Prostate gland (tissue), 2 donors: ENCODE results near the gene TMX2.

Experiments
- CTCF ChIP-seq, 4 experiments: fragments of 200-600 bp in 2 of 4; fragments of 450-650 bp in 2 of 4; sonication (generic) in 2 of 4; IDR thresholded peaks; 1 replicate in 3 of 4; 2 replicates in 1 of 4; pipeline ENCODE4 v1.5.1; 2016 to 2019; ENCODE audit warnings: antibody characterized with exemption in 4 of 4, mild to moderate bottlenecking in 2 of 4, moderate library complexity in 2 of 4
- POLR2A ChIP-seq: fragments of 450-650 bp; IDR thresholded peaks from one replicate; pipeline ENCODE4 v1.6.1; 2016; ENCODE audit warnings: antibody characterized with exemption, mild to moderate bottlenecking
- POLR2AphosphoS5 ChIP-seq: sonication (generic); formaldehyde crosslinking; IDR thresholded peaks from one replicate; pipeline ENCODE4 v1.6.1; 2017; ENCODE audit warnings: antibody characterized with exemption

GRCh38 chr11:57663975-57664374 lies 48.4 kb upstream of the TMX2 start:
- TF ChIP-seq CTCF (IDR thresholded peaks at IDR 0.05) (no peak), POLR2AphosphoS5 (no peak), POLR2A (no peak)
